ENCODE results near the gene PTPRK. TPM values are rescaled to one million over a fixed set of nuclear protein-coding genes. Genes with fewer than 3 reads are reported as not detected.

PTPRK gene
- total and polyA plus RNA-seq, 2 of the 13 experiments (the other 11 are each of a cell fraction or from before 2014, with no cell fraction given): 43.6 to 98.3 TPM

GRCh38 chr6:128520436-128521281, at the start of gene PTPRK (continued):
- TF ChIP-seq SP5 (CRISPR knock-in tag; IDR thresholded peaks at IDR 0.05; ENCODE audit: borderline replicate concordance, low read depth): peak; percentile 76
- TF ChIP-seq TBX3 (IDR thresholded peaks at IDR 0.05; ENCODE audit: borderline replicate concordance): no peak
- no peak for TF ChIP-seq PCBP1 (IDR thresholded peaks at IDR 0.05; ENCODE audit: borderline replicate concordance, low read depth, low read length)
- peak; percentile 69 for TF ChIP-seq GMEB1 (CRISPR knock-in tag; IDR thresholded peaks at IDR 0.05; ENCODE audit: borderline replicate concordance)
- TF ChIP-seq, protein P1, sequence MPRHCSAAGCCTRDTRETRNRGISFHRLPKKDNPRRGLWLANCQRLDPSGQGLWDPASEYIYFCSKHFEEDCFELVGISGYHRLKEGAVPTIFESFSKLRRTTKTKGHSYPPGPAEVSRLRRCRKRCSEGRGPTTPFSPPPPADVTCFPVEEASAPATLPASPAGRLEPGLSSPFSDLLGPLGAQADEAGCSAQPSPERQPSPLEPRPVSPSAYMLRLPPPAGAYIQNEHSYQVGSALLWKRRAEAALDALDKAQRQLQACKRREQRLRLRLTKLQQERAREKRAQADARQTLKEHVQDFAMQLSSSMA (CRISPR knock-in tag; IDR thresholded peaks at IDR 0.05): no peak
- TF ChIP-seq ASH2L (IDR thresholded peaks at IDR 0.05; ENCODE audit: insufficient read length, low read depth, low read length): peak; percentile 72
- no peak; the same call in 1 of the 2 replicates for TF ChIP-seq ZFP90 (CRISPR knock-in tag; IDR thresholded peaks at IDR 0.05; ENCODE audit: borderline replicate concordance)
- TF ChIP-seq BORCS8-MEF2B (CRISPR knock-in tag; IDR thresholded peaks at IDR 0.05): peak; percentile 96
- peak; percentile 68; the same call in 1 of the 2 replicates for TF ChIP-seq ZMYM3 (CRISPR knock-in tag; IDR thresholded peaks at IDR 0.05)
- TF ChIP-seq PRDM10 (CRISPR knock-in tag; IDR thresholded peaks at IDR 0.05; ENCODE audit: low read depth): peak; percentile 45; the same call in 1 of the 2 replicates
- no peak for TF ChIP-seq NFYB (CRISPR knock-in tag; IDR thresholded peaks at IDR 0.05)
- peak; percentile 44; the same call in 1 of the 2 replicates for TF ChIP-seq ZMAT3 (CRISPR knock-in tag; conservative IDR thresholded peaks at IDR 0.05)
- peak; percentile 88; the same call in 1 of the 2 replicates for TF ChIP-seq SAFB2 (CRISPR knock-in tag; IDR thresholded peaks at IDR 0.05; ENCODE audit: borderline replicate concordance, low read depth)
- TF ChIP-seq ATM (IDR thresholded peaks at IDR 0.05; ENCODE audit: borderline replicate concordance): no peak
- TF ChIP-seq, protein P2, sequence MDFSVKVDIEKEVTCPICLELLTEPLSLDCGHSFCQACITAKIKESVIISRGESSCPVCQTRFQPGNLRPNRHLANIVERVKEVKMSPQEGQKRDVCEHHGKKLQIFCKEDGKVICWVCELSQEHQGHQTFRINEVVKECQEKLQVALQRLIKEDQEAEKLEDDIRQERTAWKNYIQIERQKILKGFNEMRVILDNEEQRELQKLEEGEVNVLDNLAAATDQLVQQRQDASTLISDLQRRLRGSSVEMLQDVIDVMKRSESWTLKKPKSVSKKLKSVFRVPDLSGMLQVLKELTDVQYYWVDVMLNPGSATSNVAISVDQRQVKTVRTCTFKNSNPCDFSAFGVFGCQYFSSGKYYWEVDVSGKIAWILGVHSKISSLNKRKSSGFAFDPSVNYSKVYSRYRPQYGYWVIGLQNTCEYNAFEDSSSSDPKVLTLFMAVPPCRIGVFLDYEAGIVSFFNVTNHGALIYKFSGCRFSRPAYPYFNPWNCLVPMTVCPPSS (IDR thresholded peaks at IDR 0.05): no peak
- TF ChIP-seq ZBTB8A (CRISPR knock-in tag; IDR thresholded peaks at IDR 0.05; ENCODE audit: borderline replicate concordance, low read depth): no peak
- TF ChIP-seq, protein P3, sequence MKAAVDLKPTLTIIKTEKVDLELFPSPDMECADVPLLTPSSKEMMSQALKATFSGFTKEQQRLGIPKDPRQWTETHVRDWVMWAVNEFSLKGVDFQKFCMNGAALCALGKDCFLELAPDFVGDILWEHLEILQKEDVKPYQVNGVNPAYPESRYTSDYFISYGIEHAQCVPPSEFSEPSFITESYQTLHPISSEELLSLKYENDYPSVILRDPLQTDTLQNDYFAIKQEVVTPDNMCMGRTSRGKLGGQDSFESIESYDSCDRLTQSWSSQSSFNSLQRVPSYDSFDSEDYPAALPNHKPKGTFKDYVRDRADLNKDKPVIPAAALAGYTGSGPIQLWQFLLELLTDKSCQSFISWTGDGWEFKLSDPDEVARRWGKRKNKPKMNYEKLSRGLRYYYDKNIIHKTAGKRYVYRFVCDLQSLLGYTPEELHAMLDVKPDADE (CRISPR knock-in tag; IDR thresholded peaks at IDR 0.05): no peak

Measured in HepG2 (cell line).